Glomerular visceral epithelial cell (primary cell): Measurements from ENCODE around the gene NINJ1.

Experiments used
- DNase-seq: peaks from one replicate; pipeline ENCODE4 v3.0.0-alpha.2; 2016; ENCODE audit errors: extremely low spot score

NINJ1 gene, protein sequence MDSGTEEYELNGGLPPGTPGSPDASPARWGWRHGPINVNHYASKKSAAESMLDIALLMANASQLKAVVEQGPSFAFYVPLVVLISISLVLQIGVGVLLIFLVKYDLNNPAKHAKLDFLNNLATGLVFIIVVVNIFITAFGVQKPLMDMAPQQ

DNA sequence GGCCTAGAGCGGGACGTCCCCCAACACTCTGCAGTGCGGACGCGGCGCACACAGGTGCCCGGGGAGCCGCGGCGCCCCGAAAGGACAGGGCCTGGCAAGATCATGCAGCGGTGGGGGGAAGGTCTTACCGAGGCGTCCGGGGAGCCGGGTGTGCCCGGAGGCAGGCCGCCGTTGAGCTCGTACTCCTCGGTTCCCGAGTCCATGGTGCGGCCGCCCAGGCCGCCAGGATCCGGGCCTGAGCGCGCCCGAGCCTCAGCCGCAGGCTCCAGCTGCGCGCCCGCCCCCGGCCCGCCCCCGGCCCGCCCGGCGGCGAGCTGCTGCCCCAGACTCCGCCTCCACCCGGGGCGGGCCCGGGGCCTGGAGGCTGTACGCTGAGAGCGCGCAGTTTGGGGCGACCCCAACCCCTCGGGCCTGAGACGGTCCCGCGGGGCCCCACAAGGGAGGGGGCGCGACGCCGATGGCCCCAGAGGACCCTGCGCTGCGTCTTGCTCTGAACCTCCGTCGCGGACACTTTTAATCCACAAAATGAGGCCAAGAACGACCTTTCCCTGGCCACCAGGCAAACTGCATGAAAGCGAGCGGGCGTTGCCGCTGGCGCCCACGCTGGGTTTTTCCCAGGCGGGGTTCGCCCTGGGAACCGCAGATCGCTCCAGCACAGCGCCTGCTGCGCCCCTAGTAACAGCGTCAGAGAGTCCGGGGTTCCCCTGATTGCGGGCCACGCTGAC lies at the start of gene NINJ1:
NINJ1 (minus strand) TSS at position 237 of the 725 bp plus-strand sequence; CDS start at position 203, 34 bp downstream.
- peak; percentile 81 for DNase-seq

DNA sequence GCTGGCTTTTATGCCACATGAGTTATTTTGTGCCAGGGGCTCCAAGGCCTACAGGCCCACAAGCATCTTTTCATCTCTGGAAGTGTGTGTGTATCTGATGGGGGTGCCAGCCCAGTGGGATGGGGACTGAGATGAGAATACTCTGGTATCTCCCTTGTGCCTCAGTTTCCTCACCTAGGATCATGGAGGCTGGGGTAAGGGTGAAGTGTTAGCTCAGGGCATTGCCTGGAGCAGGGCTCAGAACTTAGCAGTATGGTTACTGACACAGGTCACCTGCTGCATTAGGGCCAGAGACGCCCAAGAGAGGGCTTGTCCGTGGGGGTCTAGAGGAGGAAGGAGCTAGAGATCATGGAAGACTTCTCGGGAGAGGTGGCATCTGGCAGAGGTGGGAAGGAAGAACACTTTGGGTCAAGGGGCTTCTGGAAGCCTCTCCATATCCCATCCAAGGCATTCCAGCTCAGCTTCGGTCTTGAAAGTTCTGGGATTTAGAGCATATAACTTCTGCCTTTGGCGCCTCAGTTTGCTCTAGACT lies 49.1 kb upstream of the NINJ1 start:
- DNase-seq = no peak

DNA sequence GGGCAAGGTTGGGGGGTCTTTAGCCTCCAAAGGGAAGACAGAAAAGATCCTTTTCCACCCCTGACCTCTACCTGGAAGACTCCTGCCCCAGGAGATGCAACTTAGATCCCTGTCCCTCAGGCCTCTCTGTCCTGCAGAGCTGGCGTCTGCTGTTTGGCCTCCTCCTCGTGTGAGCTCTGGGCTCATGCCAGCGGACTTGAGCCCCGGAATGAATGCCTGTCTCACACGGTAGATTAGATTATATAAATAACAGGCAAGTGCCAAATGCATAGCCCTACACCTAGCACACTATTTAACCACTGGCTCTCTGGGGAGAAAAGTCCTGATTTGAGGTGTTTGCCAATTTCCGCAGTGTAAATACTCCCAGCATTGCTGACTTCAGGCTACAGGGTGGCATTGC lies 48.5 kb upstream of the NINJ1 start:
- DNase-seq = no peak

DNA sequence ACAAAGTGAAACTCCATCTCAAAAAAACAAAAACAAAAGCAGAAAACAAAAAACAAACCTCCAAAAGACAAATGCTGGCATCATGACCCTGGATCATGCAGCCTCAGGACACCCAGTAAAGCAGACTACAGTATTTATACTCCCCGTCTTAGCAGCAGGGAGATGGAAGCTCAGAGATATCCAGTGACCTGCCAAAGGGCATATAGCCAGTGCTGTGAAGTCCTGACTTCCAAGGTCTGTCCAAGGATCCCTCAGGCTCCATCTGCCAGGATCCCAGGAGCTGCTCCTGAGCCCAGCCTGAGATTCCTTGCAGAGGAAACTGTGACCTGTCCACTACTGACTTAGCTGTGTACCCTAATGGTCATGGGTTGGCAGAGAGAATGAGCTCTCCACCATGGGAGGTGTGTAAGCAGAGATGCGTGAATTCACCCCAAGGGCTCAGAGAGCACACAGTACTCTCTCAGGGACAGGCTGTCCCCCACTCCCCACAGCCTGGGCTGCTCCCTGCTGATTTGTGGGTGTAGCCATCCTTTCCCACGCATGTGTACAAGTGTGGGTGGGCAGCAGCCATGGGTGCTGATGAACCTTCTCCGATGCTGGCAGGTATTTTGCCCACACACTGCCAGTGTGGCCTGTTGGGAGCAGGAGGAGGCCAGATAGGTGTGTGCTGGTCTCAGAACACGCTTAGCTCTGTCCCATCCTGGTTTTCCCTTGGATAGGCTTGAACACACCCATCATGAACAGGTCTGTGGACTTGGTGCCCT lies 47.8 kb upstream of the NINJ1 start:
- no peak for DNase-seq

DNA sequence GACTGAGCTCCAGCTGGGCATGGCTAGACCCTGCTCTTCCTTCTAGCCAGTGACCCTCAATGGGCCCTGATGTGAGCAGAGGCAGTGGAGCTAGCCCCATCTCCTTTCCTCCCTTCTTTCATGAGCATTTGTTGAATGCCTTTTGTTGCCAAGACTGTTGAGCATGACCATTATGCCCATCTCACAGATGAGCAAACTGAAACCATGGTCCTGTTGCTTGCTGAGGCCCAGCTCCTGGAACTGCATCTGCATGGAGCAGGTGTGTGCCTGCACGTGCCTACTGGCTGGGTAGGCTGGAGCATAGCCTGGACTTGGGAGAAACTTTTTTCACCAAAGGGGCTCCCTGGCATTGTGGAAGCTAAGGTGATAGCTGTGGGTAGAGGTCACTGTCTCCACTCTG lies 46.9 kb upstream of the NINJ1 start:
- DNase-seq = no peak

DNA sequence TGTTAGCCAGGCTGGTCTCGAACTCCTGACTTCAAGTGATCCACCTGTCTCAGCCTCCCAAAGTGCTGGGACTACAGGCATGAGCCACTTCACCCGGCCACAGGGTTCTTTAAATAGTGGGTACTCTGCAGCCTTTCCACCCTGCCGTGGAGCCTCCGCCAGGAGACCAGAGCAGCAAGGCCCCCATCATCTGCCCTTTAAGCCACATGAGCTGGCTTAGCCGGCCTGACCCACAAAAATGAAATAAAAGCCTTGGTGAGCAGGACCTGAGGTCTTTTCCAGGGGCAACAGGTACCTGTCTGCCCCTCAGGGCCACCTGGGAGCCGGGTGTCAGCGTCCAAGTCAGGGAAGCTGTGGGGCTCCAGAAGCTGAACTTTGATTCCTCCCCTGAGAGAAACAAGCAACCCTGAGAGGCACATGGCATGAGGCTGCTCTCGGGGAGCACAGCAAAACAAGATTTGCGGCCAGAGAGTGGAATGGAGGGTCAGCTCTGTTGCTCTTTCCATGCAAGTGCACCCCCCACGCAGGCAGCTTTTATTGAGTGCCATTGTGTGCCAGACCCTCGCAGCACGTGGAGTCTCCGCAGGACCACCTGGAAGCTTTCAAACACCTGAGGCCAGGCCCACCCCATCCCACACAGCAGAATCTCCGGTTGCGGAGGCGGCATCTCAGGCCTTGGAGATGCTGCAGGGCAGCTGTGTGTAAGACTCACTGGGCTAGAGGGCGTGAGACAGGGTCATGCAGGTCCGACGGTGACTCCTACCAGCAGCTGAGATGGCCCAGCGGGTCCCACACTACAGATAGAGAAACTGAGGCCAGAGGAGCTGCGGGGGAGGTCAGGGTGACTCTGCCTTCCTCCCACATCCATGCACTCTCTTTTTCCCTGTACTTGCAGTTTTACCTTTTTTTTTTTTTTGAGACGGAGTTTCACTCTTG lies 45.1 kb upstream of the NINJ1 start:
- DNase-seq = no peak

DNA sequence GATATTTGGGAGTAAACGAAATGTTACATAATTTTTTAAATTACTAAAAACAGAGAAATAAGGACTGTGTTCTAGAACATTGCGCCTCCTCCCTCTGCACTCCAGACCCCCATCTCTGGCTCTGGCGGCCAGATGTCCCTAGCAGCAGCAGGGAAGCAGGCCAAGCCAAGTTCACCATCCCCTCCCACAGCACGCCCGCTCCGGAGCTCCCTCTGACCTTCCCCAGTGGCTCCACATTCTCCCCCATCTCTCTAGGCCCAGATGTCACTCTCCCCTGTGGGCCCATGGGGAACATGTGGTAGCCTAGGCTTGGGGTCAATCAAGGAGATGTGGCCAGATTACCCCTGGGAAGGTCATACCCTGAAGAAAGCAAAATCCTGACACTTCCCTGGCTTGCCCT lies 43.6 kb upstream of the NINJ1 start:
- DNase-seq = no peak

DNA sequence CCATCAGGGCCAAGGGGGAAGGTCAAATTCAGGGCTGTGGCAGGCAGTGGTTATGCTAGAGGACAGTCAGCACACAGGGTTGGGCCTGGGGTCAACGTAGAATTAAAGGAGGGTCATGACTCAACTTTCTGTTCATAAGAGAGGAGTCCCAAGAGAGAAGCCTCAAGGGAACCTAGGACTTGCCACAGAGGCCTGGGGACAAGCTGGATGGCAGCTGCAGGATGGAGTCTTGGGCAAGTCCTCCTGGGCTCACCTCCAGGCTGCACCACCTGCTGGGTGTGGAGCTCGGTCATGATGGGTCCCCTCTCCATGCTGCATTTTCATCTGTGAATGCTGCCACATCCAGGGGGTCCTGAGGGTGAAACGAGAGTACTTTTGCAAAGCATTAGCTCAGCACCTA lies 40.9 kb upstream of the NINJ1 start:
- DNase-seq = no peak

DNA sequence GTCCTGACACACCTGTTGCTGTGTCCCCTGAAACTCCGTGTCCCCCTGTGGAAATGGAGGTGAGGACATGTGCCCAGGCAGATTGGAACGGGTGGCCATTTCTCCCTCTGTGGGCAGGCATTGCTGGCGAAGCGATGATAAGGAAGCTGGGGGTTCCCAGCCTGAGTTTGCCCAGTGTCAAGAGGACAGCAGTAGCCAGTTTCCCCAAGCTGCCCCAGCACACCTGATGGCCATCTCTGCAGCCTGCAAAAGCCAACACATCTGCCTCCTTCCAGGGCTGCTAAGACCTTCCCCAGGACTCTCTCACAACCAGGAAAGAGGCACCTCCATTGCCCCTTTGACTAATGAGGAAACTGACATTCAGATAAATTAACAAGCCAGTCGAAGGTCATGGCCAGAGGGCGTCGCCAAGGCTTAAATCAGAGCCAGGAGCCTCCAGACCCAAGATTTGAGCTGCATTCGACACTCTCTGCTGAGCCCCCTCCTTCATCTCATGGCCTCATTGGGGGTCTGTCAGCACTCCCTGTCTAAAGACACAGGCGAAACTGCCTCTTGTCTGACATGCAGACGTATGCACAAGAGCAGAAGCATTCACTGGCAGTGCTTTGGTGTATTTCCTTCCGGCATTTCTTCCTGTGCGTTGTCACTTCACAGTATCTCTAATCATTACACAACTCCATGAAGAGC lies 39.5 kb upstream of the NINJ1 start:
- no peak for DNase-seq

DNA sequence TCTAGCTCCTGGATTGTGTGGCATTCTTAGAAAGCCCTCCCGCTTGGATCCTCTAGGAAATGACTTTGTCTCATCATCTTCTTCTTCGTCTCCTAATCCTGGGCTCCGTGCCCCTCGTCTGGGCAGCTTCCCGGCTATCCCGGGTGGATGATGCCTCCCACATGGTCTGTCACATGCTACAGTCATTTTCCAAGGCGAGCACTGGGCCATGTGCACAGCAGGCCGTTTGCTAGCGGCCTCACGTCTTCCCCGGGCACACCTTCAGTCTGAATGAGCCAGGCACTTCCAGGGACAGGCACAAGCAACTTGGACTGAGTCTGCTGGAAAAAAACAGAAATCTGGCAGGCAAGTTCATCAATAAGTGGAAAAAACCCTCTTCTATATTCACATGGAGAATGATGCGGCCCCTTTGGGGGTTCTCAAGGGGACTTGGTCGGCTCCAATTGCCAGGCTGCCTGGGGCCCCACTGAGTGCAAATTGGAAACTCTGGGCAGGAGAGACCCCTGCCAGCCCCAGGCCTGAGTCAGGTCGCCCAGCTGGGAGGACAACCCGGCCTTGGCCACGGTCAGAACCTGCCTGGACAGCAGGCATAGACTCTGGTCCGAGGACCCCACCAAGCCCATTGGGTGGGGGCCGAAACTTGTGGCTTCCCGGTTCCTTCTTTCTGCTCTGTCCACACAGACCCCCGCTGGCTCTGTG lies 38.8 kb upstream of the NINJ1 start:
- no peak for DNase-seq

DNA sequence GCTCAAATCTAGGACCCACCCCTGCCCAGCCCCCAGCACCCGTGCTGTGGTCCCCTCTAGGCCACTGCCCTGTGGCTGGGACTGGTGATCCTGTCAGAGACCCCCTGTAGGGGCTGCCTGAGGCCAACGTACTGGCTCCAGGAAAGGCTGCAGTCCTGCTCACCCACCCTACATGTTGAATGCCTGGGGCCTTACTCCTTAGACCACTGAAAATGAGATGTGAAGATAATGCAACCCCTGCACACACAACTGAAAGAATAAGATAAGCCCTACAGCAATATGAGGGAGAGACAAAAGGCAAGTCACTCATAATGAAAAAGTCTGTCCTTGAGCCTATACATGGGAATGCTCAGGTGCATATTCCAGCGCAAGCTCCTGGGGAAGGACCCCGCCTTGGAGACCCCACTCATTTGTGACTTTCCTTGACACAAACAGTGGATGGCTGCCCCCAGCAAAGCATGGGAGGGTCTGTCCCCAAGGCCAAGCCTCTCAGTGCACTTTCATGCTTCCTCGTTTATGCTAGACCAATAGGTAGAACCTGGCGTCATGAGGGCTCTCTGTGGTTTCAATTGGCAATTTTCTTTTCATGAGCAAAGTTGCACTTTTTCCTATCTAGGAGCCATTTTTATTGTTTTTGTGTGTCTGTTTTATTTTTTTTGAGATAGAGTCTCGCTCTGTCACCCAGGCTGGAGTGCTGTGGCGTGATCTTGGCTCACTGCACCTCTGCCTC lies 37.4 kb upstream of the NINJ1 start:
- no peak for DNase-seq

DNA sequence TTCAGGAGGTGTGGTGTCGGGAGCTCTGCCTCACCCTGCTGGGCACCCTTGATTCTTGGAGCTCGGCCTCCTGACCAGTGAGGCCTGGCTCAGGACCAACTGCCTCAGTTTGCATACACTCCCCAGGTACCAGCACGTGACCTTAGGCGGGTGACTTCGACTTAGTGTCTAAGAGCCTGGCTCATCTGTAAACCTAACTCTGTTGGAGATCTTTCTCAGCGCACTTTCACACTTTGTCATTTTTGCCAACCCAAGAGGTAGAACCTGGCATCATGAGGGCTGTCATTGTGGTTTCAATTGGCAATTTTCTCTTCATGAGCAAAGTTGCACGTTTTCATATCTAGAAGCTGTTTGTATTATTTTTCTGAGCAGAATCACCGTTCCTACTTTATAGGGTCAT lies 36.5 kb upstream of the NINJ1 start:
- no peak for DNase-seq

DNA sequence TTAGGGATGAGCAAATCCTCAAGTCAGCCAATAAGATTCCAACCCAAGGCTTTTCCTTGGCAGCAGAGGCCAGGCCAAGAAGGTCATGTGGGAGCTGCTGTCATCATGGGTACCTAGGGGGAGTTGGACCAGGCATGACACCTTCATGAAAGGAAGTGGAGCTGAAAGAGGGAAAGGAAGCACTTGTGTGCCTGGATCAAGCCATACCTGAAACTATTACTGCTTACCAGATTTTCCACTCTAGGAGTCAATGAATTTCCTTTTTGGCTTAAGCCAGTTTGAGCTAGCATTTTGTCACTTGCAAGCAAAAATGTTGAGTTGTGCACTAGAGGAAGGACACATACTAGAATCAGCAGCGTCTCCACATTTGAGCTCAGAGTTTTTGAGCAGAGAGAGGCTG lies 35.4 kb upstream of the NINJ1 start:
- DNase-seq = no peak

DNA sequence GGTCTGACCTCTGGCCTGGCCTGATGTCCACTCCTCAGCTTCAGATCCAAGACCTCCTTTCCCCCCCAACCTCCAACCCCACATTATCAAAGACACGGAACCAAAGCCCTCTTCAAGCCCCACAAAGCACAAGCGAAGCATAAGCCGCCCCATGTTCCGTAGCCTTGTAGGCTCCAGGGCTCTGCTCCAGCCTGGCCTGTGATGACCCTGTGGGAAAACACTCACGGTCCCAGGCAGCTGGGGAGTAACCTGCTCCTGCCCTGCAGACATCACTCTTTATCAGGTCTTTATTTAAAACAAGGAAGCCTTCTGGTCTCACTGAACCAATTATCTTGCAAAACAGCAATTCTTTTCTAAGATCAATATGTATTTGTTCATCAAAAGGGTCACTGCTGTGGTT lies 34.5 kb upstream of the NINJ1 start:
- DNase-seq = no peak

DNA sequence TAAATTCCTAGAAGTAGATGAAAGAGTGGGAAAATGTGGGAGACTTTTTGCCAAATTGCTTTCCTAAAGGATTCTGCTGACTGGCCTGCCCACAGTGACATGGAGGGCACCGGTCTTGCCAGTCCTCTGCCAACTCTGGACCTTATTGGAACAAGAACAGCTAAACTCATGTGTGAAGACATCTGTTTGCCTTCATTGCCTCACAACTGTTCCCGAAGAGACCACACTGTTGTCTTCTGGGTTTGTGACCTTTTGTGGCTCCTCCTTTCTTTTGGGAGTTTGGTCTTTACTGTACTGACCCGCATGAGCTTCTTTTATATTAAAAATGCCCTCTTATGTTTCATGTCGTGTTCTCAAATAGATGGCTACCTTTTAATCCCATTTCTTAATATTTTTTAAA lies 33.8 kb upstream of the NINJ1 start:
- no peak for DNase-seq

DNA sequence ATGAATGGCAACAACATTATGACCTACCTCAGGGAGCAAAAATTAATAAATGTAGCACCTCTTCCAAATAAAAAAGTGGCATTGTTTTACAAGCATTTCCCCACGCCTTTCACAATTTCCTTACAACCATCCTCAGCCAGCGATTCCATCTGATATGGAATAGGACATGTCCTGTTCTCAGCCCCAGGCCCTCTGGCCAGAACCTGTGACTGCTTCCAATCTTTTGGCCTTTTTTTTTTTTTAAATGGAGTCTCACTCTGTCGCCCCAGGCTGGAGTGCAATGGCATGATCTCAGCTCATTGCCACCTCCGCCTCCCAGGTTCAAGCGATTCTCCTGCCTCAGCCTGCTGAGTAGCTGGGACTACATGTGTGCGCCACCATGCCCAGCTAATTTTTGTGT lies 33.1 kb upstream of the NINJ1 start:
- no peak for DNase-seq

DNA sequence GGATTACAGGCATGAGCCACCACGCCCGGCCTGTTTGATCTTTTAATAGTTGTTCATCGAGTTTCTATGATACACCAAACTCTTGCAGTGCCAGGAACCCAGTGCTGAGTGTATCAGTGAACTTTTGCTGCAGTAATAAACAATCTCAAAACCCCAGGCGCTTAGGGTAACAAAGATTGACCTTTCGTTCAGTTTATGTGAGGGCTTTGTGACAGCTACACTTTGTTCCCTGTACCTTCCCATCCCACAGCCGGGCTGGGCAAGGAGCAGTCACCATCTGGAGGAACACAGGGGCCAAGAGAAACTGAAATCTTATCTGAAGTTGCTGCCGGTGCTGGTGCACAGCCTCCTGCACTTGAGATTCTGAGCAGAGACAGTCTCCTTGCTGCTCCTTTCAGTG lies 32.6 kb upstream of the NINJ1 start:
- DNase-seq = no peak

DNA sequence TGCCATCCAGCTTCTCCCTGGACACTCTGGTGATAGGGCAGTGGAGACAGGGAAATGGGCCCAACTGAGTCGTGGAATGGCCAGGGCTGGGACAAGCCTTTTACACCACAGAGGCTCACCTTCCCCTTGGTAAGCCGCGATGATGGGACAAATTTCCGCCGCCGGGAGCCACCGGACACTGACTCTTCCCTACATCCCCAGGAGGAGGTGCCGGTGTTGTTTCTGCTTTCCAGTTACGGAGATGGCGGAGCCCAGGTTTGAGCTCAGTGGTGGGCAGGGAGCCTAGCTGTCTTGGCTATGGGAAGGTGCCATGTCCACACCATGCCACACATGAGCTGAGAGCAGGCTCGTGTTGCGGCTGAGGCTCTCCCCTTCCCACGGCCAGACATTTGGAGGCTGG lies 30.0 kb upstream of the NINJ1 start:
- no peak for DNase-seq

DNA sequence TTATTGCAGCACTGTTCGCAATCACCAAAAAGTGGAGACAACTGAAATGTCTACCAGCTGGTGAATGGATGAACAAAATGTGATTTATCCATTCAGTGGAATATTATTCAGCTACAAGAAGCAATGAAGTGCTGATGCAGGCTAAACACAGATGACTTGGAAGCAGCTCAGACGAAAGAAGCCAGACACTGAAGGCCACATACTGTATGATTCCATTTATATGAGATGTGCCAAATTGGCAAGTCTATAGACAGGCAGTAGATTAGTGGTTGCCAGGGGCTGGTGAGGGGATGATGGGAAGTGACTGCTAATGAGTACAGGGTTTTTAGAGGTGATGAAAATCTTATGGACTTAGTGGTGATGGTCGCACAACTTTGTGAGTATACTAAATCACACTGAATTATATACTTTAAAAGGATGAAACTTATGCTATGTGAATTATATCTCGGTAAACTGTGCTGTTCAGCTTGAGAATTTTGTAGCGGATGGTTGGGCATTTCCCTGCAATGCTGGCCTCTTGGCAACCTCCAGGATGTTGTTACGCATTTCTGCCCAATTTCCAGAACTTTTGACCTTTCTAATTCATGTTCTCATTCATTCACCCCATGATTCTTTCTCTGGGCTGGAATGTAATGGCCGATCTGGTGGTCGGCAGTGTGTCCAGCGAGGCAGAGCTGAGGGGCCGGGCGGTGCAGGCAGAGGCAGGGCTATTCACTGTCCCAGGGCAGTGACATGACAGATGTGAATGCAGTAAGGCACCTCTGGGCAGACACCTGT lies 27.9 kb upstream of the NINJ1 start:
- DNase-seq = no peak
